GM12801 (cell line): ENCODE measurements around the gene SKOR2.

Source experiments
- CTCF ChIP-seq: IDR thresholded peaks from one replicate; pipeline ENCODE4 v1.5.1; 2011; ENCODE audit warnings: control low read depth; ENCODE audit not compliant: insufficient read length; ENCODE audit errors: extremely low read depth

Gene SKOR2

GRCh38 chr18:47263150-47263429 is 11.6 kb upstream of the SKOR2 start:
- TF ChIP-seq CTCF = no peak

- no peak for TF ChIP-seq CTCF
Observed at GRCh38 chr18:47262301-47263149, 11.1 kb upstream of the SKOR2 start.

- TF ChIP-seq CTCF = no peak
Observed at GRCh38 chr18:47261902-47262300, 10.4 kb upstream of the SKOR2 start.

GRCh38 chr18:47260924-47261701 is 9.7 kb upstream of the SKOR2 start:
- TF ChIP-seq CTCF = no peak

GRCh38 chr18:47260120-47260923 is 8.9 kb upstream of the SKOR2 start:
- TF ChIP-seq CTCF = no peak

- no peak for TF ChIP-seq CTCF
Observed at GRCh38 chr18:47254341-47254939, 3.0 kb upstream of the SKOR2 start.

GRCh38 chr18:47253101-47253654 is 1.7 kb upstream of the SKOR2 start:
- no peak for TF ChIP-seq CTCF
